CMK (cell line): ENCODE results near the gene MDH1B.
"Not testable (repeated sequence)": the region's sequence is repeated elsewhere in the genome, so short reads cannot be mapped to it uniquely, and the experiment has no call there.

ENCODE experiments used
- DNase-seq: peaks from one replicate; pipeline ENCODE4 v3.0.0-alpha.2; 2010; ENCODE audit warnings: low read depth

Gene MDH1B

GRCh38 chr2:206766057-206766930, 1.2 kb upstream of the MDH1B start:
- DNase-seq: no peak

DNA sequence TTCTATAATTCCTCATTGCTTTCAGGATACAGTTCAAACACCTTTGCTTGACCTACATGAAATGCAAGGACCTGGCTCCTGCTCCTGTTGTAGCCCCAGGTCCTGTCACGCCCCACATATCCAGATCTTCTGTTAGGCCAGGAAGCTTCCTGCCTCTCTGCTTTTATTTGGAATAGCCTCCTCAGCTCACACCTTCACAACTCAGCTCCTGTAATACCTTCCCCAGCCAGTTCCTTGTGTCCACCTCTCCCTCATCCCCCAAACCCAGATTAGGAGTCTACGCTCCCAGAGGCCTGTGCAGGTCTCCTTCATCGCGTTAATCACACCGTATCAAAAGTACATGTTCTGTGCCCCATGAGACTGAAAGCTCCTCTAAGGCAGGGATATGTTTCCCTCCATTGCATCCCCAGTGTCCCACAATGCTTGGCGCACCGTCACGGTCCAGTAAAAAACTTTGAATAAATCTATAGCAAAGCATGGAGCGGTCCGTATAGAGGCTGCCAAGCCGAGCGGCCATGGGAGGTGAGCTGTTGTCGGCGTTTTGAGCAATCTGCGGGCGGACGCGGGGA, 371 bp downstream of the MDH1B start:
- DNase-seq: no peak

- no peak for DNase-seq
Observed at GRCh38 chr2:206756816-206757215, 8.3 kb downstream of the MDH1B start.

GRCh38 chr2:206740800-206741199, 24.3 kb downstream of the MDH1B start:
- no peak for DNase-seq

DNA sequence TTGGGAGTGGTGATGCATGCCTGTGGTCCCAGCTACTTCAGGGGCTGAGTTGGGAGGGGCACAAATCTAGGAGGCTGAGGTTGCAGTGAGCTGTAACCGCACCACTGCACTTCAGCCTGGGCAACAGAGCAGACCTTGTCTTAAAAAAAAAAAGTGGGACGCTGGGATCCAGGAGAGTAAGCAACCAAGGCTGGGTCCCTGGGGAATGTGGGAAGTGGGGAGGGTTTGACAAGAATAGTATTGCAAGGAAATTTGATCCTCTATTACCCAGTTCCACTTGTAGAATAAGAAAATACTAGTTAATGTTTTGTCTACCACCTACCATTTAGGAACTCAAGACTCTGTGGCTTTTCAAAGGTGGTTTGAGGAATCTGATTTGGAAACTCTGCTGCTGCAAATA, 25.9 kb downstream of the MDH1B start:
- no peak for DNase-seq

DNA sequence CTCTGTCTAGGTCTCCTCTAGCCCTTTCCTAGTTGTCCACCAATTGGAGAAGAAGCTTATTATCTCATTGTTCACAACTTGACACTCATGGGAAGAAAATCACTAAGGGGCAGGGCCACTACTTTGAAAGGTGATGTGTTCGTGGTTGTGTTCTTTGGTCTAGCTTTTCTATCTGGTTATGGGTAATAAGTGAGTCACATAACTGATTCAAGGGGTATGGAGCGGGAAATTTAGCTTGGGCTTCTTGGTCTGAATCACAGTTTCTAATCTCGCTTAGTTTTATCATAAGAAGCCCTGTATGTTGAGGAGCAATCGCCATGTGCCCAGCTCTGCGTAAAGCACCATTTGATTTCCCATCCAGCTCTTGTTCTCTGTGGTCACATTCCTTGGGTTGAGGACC, 28.2 kb downstream of the MDH1B start:
- DNase-seq: no peak

DNA sequence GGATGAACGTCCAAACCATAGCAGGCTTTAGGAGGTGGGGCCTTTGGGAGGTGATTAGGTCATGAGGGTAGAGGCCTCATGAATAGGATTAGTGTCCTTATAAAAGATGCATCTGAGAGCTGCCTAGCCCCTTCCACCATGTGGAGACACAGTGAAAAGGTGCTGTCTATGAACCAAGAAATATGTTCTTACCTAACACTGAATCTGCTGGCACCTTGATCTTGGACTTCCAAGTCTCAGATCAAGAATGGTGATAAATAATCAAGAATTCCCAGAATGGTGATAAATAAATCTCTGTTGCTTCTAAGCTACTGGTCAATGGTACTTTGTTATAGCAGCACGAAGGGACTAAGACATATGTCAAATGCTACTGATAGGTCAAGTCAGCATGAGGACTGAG, 31.8 kb downstream of the MDH1B start:
- no peak for DNase-seq

DNA sequence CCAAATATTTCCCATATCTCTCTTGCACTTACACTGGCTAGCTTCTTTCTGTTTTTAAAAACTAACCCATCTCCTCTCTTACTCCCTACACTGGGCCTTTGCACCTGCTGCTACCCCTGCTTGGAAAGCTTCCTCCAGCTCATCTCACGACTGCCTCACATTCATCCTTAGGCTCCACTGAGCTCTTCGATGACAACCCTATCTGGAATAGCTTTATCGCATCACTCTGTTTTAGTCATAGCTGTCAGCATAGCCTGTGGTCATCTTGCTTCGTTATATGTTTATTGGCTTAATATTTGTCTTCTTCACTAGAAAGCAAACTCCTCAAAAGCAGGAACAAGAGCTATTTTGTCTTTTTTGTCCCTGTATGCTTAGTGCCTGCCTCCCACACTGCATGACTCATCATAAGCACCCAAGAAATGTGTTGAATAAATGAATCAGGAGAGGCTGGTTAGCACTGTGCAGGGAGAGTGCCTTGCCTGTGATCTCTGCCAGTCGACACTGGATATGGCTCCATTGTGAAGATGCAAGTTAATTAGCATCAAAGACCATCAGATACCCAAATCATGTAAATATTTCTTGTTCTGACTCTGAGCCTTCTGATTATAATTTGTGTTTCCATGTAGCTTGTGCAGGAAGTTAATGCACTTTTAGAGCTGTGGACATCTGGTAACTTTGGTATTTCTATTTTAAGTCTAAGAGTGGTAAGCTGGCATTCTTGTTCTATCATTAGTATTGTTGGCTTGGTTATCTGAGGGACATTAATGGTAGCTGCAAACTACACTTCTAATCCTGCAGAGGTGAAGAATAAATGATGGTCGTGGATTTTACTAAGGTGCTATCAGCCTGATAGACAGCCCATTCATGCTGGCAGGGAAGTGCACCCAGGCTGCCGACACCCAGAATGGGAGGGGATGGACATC, 36.6 kb downstream of the MDH1B start:
- no peak for DNase-seq

DNA sequence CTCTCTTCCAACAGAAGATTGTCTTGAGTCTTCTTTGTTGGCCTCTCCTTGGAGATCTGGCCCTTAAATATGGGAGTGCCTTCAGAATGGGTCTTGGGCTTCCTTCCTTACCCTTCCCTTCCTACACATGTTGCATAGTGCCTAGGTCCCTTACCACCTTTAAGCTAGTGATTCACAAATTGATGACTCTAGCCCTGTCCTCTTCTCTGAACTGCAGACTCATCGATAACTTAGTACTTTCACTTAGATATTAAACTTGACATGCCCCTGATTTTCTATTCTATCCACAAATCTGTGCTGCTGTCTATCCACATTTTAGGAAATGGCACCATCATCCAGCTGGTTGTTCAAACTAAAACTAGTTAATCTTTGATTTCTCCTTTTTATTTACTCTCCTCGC, 37.8 kb downstream of the MDH1B start:
- DNase-seq: no peak

- DNase-seq: no peak
Observed at GRCh38 chr2:206723288-206723687, 41.8 kb downstream of the MDH1B start.

DNA sequence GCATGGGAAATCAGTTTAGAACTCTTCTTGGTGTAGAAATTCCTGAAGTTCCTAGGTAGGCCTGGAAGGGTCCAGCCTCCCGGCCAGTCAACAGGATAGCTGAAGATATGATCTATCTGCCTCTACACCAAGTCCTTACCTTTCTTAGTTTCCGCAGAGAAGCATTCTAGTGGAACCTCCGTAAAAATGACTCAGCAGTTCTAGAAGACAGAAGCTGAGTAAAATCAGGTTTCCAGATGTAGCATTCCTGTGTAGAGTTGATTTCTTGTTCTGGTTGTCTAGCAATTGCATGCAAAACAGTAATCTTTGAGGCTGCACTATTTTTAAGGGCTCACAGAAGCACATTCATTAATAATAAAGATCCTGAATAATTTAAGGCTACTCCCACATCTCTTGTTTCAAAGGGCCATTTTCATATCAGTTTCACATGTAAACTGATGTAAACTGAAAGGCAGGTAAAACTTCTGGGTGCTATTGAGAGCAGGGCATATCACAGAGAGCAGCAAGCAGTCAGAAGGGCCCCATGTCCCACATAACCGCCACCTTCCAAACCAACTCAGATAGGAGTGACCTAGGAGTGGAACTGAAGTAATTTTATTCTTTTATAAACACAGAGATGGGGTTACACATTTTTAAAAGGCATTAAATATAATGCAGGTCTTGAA, 43.7 kb downstream of the MDH1B start:
- DNase-seq: no peak

DNA sequence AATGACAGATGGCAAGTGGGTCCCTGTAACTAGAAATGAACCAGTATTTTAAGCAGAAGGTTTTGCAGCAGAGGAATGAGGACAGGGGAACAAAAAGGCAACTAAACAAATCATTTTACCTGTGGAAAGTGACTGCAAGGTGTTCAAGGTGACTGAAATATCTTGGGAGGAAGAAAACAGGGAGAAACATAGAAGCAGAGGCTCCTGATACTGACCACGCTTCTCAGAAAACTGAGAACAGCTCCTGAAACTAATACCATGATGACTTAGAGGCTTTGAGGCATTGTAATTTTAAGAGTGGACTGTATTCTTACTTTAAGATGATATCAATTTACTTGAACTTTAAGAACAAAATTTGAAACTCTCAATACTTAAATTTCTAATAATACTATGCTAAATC, 46.8 kb downstream of the MDH1B start, which contains the start of gene DYTN:
DYTN (minus strand) TSS at position 101 of the 400 bp plus-strand sequence. CDS start 117 bp downstream, outside the sequence.
- DNase-seq: no peak

- no peak for DNase-seq
Observed at GRCh38 chr2:206716623-206717022, 48.5 kb downstream of the MDH1B start.

- DNase-seq: not testable (repeated sequence)
Observed at GRCh38 chr2:206715183-206715582, 49.9 kb downstream of the MDH1B start.

GRCh38 chr2:206713746-206714145, 51.4 kb downstream of the MDH1B start:
- no peak for DNase-seq

- DNase-seq: no peak
Observed at GRCh38 chr2:206708286-206708685, 56.8 kb downstream of the MDH1B start.

DNA sequence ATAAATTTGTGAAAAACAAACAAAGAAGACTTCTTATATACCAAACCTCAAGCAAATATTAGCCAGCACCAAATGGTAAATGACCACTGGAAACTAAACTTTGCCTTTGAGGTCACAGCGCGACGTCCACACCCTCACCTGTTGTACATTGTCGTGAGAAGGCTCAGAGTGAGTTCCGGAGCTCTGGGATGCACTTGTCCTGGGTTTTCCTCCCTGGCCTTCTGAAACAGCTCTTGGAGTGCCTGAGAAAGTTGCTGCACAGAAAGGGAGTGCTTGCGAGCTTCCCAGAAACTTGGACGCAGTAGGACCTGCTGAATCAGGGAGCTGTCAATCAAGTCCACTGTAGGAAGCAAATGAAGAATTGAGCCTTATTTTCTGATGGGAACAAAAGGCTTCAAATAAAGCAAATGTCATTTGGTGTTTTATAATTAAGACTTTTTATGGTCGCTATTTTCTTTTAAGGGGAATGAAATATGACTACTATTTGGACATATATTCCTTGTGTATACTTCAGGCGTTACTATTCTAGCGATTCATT, 57.9 kb downstream of the MDH1B start:
- DNase-seq: no peak

GRCh38 chr2:206701952-206702605, 63.0 kb downstream of the MDH1B start:
- no peak for DNase-seq

DNA sequence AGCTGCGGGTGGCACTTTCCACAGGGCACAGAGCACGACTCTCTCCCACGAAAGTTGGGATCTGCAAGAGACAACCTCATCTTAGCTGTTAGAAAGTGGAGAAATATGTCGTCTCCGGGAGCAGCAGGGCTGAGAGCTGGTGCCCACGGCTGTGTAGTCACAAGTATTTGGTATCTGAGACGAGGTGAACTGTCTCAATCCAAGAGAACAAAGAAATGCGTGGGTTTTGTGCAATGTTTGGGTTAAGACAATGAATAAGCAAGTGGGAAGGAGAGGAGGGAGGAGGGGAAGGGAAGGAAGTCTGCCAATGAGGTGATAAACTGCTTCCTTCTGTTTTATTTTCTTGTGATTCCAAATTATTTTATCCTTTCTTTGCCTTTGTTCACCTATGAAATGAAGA, 65.0 kb downstream of the MDH1B start:
- DNase-seq: peak; percentile 5

GRCh38 chr2:206698811-206699210, 66.3 kb downstream of the MDH1B start:
- DNase-seq: no peak

DNA sequence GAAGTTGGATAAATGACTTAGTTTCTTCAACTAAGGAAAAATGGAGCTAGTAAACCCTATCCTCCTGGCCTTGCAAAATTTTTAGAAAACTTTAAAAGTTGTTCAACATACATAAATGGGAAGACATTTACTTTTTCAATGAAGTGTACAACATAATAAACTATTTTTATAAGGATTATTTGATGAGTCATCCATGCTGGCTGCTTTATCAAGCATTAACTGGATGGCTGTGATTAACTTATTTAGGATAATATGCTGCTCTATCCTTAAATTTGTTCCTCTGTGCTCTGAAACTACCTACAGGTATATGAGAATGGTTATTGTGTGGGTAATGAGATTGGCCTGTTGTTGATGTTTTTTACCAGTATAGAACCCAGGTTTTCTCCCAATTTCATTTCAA, 68.2 kb downstream of the MDH1B start:
- no peak for DNase-seq
